Neural cell (in vitro differentiated cells): ENCODE measurements around the gene CNNM2. TPM values are rescaled to one million over a fixed set of nuclear protein-coding genes. Genes with fewer than 3 reads are reported as not detected.

ENCODE experiments used
- H2AFZ ChIP-seq: fragments of 200-600, 300-800 bp; sonication (generic), shearing (Covaris generic); 2 replicates; pipeline ENCODE4 v1.6.0; 2014; ENCODE audit warnings: low read depth, mild to moderate bottlenecking, antibody characterized with exemption, low read length, moderate library complexity
- H3F3A ChIP-seq: fragments of 200-600 bp; shearing (Covaris generic); 2 replicates; pipeline ENCODE4 v1.6.1; 2016; ENCODE audit warnings: mild to moderate bottlenecking, moderate library complexity, mixed read lengths, antibody characterized with exemption, low read length; ENCODE audit not compliant: insufficient read depth, poor library complexity, severe bottlenecking
- H3K27ac ChIP-seq: fragments of 200-600, 300-800 bp; sonication (generic), shearing (Covaris generic); 2 replicates; pipeline ENCODE4 v1.5.1; 2014; ENCODE audit warnings: mild to moderate bottlenecking, low read length, moderate library complexity
- H3K27me3 ChIP-seq: fragments of 300-800, 200-600 bp; sonication (generic), shearing (Covaris generic); 2 replicates; pipeline ENCODE4 v1.6.0; 2014; ENCODE audit warnings: mild to moderate bottlenecking, low read depth, low read length, moderate library complexity; ENCODE audit not compliant: insufficient read depth
- H3K36me3 ChIP-seq: fragments of 300-800, 200-600 bp; sonication (generic), shearing (Covaris generic); 2 replicates; pipeline ENCODE4 v1.5.1; 2014; ENCODE audit warnings: mild to moderate bottlenecking, antibody characterized with exemption, low read length, moderate library complexity; ENCODE audit not compliant: insufficient read depth
- H3K4me2 ChIP-seq: fragments of 300-800, 200-600 bp; sonication (generic), shearing (Covaris generic); 2 replicates; pipeline ENCODE4 v1.6.0; 2014; ENCODE audit warnings: mild to moderate bottlenecking, low read length
- H3K4me3 ChIP-seq: fragments of 300-800, 200-600 bp; sonication (generic), shearing (Covaris generic); 2 replicates; pipeline ENCODE4 v1.5.1; 2014; ENCODE audit warnings: mild to moderate bottlenecking, low read length, moderate library complexity
- H3K79me2 ChIP-seq: fragments of 200-600 bp; shearing (Covaris generic); replicated peaks from 2 replicates; pipeline ENCODE4 v1.6.0; 2014; ENCODE audit warnings: mild to moderate bottlenecking, low read length, moderate library complexity; ENCODE audit not compliant: insufficient read depth
- H3K9ac ChIP-seq: fragments of 300-800, 200-600 bp; sonication (generic), shearing (Covaris generic); 2 replicates; pipeline ENCODE4 v1.6.1; 2016; ENCODE audit warnings: mild to moderate bottlenecking, low read length, mixed read lengths
- H3K9me2 ChIP-seq: fragments of 200-600 bp; shearing (Covaris generic); 2 replicates; pipeline ENCODE4 v1.6.1; 2016; ENCODE audit warnings: mild to moderate bottlenecking, low read length, mixed read lengths; ENCODE audit not compliant: insufficient read depth
- H3K9me3 ChIP-seq: fragments of 200-600, 300-800 bp; sonication (generic), shearing (Covaris generic); 2 replicates; pipeline ENCODE4 v1.6.1; 2016; ENCODE audit warnings: mild to moderate bottlenecking, mixed run types, low read length, moderate library complexity, mixed read lengths
- H4K20me1 ChIP-seq: fragments of 200-600 bp; shearing (Covaris generic); 2 replicates; pipeline ENCODE4 v1.6.1; 2016; ENCODE audit warnings: mild to moderate bottlenecking, mixed run types; ENCODE audit not compliant: insufficient read depth
- EP300 ChIP-seq: fragments of 450-650 bp; conservative IDR thresholded peaks from 2 replicates; pipeline ENCODE4 v1.6.1; 2014; ENCODE audit warnings: antibody characterized with exemption, mild to moderate bottlenecking, moderate library complexity; ENCODE audit not compliant: poor library complexity, severe bottlenecking
- EZH2 ChIP-seq: fragments of 200-600, 300-800 bp; shearing (Covaris generic), sonication (generic); IDR thresholded peaks from 2 replicates; pipeline ENCODE4 v1.6.1; 2014; ENCODE audit warnings: antibody characterized with exemption, low read length, borderline replicate concordance, mild to moderate bottlenecking; ENCODE audit not compliant: insufficient read depth, poor library complexity, severe bottlenecking
- MXI1 ChIP-seq: fragments of 450-650 bp; conservative IDR thresholded peaks from 2 replicates; pipeline ENCODE4 v1.6.1; 2014; ENCODE audit warnings: antibody characterized with exemption, mild to moderate bottlenecking; ENCODE audit not compliant: poor library complexity, severe bottlenecking
- POLR2AphosphoS5 ChIP-seq: IDR thresholded peaks from 2 replicates; pipeline ENCODE4 v1.6.1; 2012
- RAD21 ChIP-seq: fragments of 450-650 bp; conservative IDR thresholded peaks from 2 replicates; pipeline ENCODE4 v1.6.1; 2014; ENCODE audit warnings: antibody characterized with exemption, mild to moderate bottlenecking, moderate library complexity
- SMC3 ChIP-seq: fragments of 450-650 bp; conservative IDR thresholded peaks from 2 replicates; pipeline ENCODE4 v1.6.1; 2014; ENCODE audit warnings: antibody characterized with exemption, mild to moderate bottlenecking, moderate library complexity; ENCODE audit not compliant: poor library complexity
- TAF1 ChIP-seq: IDR thresholded peaks from 2 replicates; pipeline ENCODE4 v1.6.1; 2012; ENCODE audit warnings: low read depth
- polyA plus RNA-seq: library from polyadenylated mRNA; depleted of rRNA; stranded (reverse); fragments of >200 nt; gene quantifications from 2 replicates; pipeline ENCODE4 v1.2.3, GENCODE V29; 2014
- TF ChIP-seq, protein P1 (sequence below): IDR thresholded peaks from 2 replicates; pipeline ENCODE4 v1.6.1; 2012; ENCODE audit warnings: borderline replicate concordance
- TF ChIP-seq, protein P2 (sequence below): fragments of 450-650 bp; IDR thresholded peaks from 2 replicates; pipeline ENCODE4 v1.5.1; 2014; ENCODE audit warnings: antibody characterized with exemption, mild to moderate bottlenecking, moderate library complexity; ENCODE audit not compliant: poor library complexity, severe bottlenecking

Gene CNNM2
- polyA plus RNA-seq, 1 donor from 2014 or later: 5.0 TPM

DNA sequence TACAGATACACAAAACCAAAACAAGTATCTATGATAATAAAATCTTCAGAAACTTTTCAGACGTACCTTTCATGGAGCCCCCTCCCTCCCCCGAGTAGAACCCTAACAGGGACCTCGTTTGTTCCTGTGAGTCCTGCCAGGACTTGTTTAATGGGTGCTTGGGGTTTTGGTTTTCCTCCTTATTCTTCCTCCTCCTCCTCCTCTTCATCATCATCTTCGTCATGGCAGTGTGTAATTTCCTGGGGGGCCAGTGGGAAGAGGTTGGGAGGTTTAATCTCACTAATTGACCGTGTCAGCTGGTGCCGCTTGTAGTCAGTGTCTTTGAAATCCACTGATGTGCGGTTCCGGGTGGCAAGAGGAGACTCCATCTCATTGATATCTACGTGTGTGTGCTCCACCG, 171.4 kb downstream of the CNNM2 start:
- H3K4me2 ChIP-seq: no peak overlapping the region
- H3K4me3 ChIP-seq: no peak overlapping the region
- no peaks in the 10 kb centered on the region for H3K27me3 ChIP-seq
- H2AFZ ChIP-seq: no peak overlapping the region
- H3F3A ChIP-seq: no peaks in the 10 kb centered on the region
- no peak for TF ChIP-seq SMC3
- no peak for TF ChIP-seq MXI1
- TF ChIP-seq, protein P1, sequence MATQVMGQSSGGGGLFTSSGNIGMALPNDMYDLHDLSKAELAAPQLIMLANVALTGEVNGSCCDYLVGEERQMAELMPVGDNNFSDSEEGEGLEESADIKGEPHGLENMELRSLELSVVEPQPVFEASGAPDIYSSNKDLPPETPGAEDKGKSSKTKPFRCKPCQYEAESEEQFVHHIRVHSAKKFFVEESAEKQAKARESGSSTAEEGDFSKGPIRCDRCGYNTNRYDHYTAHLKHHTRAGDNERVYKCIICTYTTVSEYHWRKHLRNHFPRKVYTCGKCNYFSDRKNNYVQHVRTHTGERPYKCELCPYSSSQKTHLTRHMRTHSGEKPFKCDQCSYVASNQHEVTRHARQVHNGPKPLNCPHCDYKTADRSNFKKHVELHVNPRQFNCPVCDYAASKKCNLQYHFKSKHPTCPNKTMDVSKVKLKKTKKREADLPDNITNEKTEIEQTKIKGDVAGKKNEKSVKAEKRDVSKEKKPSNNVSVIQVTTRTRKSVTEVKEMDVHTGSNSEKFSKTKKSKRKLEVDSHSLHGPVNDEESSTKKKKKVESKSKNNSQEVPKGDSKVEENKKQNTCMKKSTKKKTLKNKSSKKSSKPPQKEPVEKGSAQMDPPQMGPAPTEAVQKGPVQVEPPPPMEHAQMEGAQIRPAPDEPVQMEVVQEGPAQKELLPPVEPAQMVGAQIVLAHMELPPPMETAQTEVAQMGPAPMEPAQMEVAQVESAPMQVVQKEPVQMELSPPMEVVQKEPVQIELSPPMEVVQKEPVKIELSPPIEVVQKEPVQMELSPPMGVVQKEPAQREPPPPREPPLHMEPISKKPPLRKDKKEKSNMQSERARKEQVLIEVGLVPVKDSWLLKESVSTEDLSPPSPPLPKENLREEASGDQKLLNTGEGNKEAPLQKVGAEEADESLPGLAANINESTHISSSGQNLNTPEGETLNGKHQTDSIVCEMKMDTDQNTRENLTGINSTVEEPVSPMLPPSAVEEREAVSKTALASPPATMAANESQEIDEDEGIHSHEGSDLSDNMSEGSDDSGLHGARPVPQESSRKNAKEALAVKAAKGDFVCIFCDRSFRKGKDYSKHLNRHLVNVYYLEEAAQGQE: no peak
- TF ChIP-seq TAF1: no peak
- no peak for TF ChIP-seq EZH2
- no peak for TF ChIP-seq POLR2AphosphoS5
- TF ChIP-seq, protein P2, sequence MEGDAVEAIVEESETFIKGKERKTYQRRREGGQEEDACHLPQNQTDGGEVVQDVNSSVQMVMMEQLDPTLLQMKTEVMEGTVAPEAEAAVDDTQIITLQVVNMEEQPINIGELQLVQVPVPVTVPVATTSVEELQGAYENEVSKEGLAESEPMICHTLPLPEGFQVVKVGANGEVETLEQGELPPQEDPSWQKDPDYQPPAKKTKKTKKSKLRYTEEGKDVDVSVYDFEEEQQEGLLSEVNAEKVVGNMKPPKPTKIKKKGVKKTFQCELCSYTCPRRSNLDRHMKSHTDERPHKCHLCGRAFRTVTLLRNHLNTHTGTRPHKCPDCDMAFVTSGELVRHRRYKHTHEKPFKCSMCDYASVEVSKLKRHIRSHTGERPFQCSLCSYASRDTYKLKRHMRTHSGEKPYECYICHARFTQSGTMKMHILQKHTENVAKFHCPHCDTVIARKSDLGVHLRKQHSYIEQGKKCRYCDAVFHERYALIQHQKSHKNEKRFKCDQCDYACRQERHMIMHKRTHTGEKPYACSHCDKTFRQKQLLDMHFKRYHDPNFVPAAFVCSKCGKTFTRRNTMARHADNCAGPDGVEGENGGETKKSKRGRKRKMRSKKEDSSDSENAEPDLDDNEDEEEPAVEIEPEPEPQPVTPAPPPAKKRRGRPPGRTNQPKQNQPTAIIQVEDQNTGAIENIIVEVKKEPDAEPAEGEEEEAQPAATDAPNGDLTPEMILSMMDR: no peak
- TF ChIP-seq EP300: no peak
- TF ChIP-seq RAD21: no peak
- peaks cover 9% of the 10 kb centered on the region for H3K36me3 ChIP-seq
- H3K9me3 ChIP-seq: no peaks in the 10 kb centered on the region
- H3K79me2 ChIP-seq: no peaks in the 10 kb centered on the region
- H3K9ac ChIP-seq: no peak overlapping the region
- no peak overlapping the region for H3K27ac ChIP-seq
- H4K20me1 ChIP-seq: no peaks in the 10 kb centered on the region
- H3K9me2 ChIP-seq: no peaks in the 10 kb centered on the region

DNA sequence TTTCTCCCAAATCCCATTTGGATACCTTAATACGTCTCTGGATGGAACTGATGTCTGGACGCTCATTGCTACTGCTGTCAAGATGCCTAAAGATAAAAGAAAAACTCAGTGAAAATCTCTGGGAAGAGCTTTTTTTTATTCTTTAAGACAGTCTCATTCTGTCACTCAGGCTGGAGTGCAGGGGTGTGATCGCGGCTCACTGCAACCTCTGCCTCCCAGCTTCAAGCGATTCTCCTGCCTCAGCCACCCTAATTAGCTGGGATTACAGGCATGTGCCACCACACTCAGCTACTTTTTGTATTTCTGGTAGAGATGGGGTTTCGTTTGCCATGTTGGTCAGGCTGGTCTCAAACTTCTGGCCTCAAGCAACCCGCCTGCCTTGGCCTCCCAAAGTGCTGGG, 172.8 kb downstream of the CNNM2 start:
- Histone ChIP-seq H3K36me3 (peaks cover 9% of the 10 kb centered on the region), H3K9me2 (no peaks in the 10 kb centered on the region)
- TF ChIP-seq EZH2 (no peak), EP300 (no peak), TAF1 (no peak), RAD21 (no peak), SMC3 (no peak)

DNA sequence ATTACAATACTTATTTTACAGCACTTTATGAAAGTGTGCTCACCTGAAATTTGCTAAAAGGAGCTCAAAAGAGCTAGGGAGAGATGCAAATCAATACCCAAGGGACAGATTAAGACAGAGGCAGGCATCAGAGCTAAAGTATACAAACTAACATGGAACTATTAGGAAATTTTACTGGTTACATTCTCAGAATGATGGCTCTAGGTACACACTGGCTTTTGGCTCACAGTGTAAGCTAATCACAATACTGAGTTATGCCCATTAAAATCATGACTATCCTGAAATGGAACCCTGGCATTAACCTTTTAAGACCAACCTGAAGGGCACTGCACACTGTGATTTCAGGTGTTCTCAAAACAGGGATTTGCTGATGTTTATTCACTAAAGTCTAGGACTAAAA, 176.9 kb downstream of the CNNM2 start:
- no peak overlapping the region for H3K4me3 ChIP-seq
- H3K9me3 ChIP-seq: no peaks in the 10 kb centered on the region
- no peaks in the 10 kb centered on the region for H4K20me1 ChIP-seq
- no peaks in the 10 kb centered on the region for H3K9me2 ChIP-seq
- H3K36me3 ChIP-seq: no peaks in the 10 kb centered on the region
- H2AFZ ChIP-seq: no peak overlapping the region
- no peak overlapping the region for H3K9ac ChIP-seq
- H3K27me3 ChIP-seq: no peaks in the 10 kb centered on the region
- no peaks in the 10 kb centered on the region for H3F3A ChIP-seq
- H3K79me2 ChIP-seq: no peaks in the 10 kb centered on the region
- H3K4me2 ChIP-seq: no peak overlapping the region
- no peak overlapping the region for H3K27ac ChIP-seq
- TF ChIP-seq RAD21 (no peak), EP300 (no peak), TAF1 (no peak), POLR2AphosphoS5 (no peak), EZH2 (no peak), MXI1 (no peak)
- TF ChIP-seq, protein P2: no peak

More for the DNA sequence above, 172.8 kb downstream of the CNNM2 start:
- Histone ChIP-seq H3K9me3 (no peaks in the 10 kb centered on the region), H3K27ac (no peak overlapping the region), H3K79me2 (no peaks in the 10 kb centered on the region), H3K9ac (no peak overlapping the region), H3K4me2 (no peak overlapping the region), H4K20me1 (no peaks in the 10 kb centered on the region), H3F3A (no peaks in the 10 kb centered on the region), H3K27me3 (no peaks in the 10 kb centered on the region), H2AFZ (no peak overlapping the region), H3K4me3 (no peak overlapping the region)
